ENCODE results near the gene NOXA1. TPM values are rescaled to one million over a fixed set of nuclear protein-coding genes. Genes with fewer than 3 reads are reported as not detected.

Gene NOXA1
- total RNA-seq, 1 donor = 0.36 TPM

GRCh38 chr9:137426018-137426681 is 3.0 kb downstream of the NOXA1 start:
- no peak for DNase-seq (ENCODE audit: low read depth)
- no peak overlapping the region for H3K4me3 ChIP-seq (ENCODE audit: low read depth, low read length)
- TF ChIP-seq CTCF (IDR thresholded peaks at IDR 0.05; ENCODE audit: insufficient read depth, low read length) = no peak

- no peak overlapping the region for H3K4me3 ChIP-seq (ENCODE audit: low read depth, low read length)
- no peak for DNase-seq (ENCODE audit: low read depth)
- no peak for TF ChIP-seq CTCF (IDR thresholded peaks at IDR 0.05; ENCODE audit: insufficient read depth, low read length)
These were observed 4.5 kb downstream of the NOXA1 start for GRCh38 chr9:137427454-137428310.

GRCh38 chr9:137428311-137428630 is 5.1 kb downstream of the NOXA1 start:
- no peak for TF ChIP-seq CTCF (IDR thresholded peaks at IDR 0.05; ENCODE audit: insufficient read depth, low read length)
- H3K4me3 ChIP-seq (ENCODE audit: low read depth, low read length) = no peak overlapping the region
- DNase-seq (ENCODE audit: low read depth) = no peak

GRCh38 chr9:137428841-137429545 is 5.8 kb downstream of the NOXA1 start:
- no peak for TF ChIP-seq CTCF (IDR thresholded peaks at IDR 0.05; ENCODE audit: insufficient read depth, low read length)
- DNase-seq (ENCODE audit: low read depth) = no peak
- no peak overlapping the region for H3K4me3 ChIP-seq (ENCODE audit: low read depth, low read length)

- H3K4me3 ChIP-seq (ENCODE audit: low read depth, low read length) = no peak overlapping the region
- no peak for TF ChIP-seq CTCF (IDR thresholded peaks at IDR 0.05; ENCODE audit: insufficient read depth, low read length)
- no peak for DNase-seq (ENCODE audit: low read depth)
These were observed 6.3 kb downstream of the NOXA1 start for GRCh38 chr9:137429546-137429890.

- DNase-seq (ENCODE audit: low read depth) = no peak
- no peak overlapping the region for H3K4me3 ChIP-seq (ENCODE audit: low read depth, low read length)
- TF ChIP-seq CTCF (IDR thresholded peaks at IDR 0.05; ENCODE audit: insufficient read depth, low read length) = no peak
These were observed 7.0 kb downstream of the NOXA1 start for GRCh38 chr9:137429974-137430722.
